Activated CD4-positive, CD25-positive, alpha-beta regulatory T cell (primary cell): ENCODE measurements around the gene HSD3B7.
"Not testable (repeated sequence)": the region's sequence is repeated elsewhere in the genome, so short reads cannot be mapped to it uniquely, and the experiment has no call there.

Experiments
- DNase-seq, 4 experiments: peaks; one replicate each; lab custom pipeline; 2025; lab: John Stamatoyannopoulos, UW

The HSD3B7 gene

GRCh38 chr16:31002250-31002700 is 17.3 kb downstream of the HSD3B7 start:
- DNase-seq: no peak

GRCh38 chr16:31002862-31003341 is 17.9 kb downstream of the HSD3B7 start:
- no peak for DNase-seq

GRCh38 chr16:31003744-31004143 is 18.7 kb downstream of the HSD3B7 start:
- no peak for DNase-seq

- DNase-seq: no peak
These were observed 19.7 kb downstream of the HSD3B7 start for GRCh38 chr16:31004658-31005057.

GRCh38 chr16:31005350-31006085 is 20.5 kb downstream of the HSD3B7 start:
- no peak for DNase-seq

GRCh38 chr16:31006086-31006385 is 21.0 kb downstream of the HSD3B7 start:
- DNase-seq: no peak

- DNase-seq: no peak
These were observed 21.6 kb downstream of the HSD3B7 start for GRCh38 chr16:31006589-31006988.

- DNase-seq: no peak
These were observed 22.7 kb downstream of the HSD3B7 start for GRCh38 chr16:31007684-31008083.

GRCh38 chr16:31008149-31008548 is 23.1 kb downstream of the HSD3B7 start:
- DNase-seq: no peak

DNA sequence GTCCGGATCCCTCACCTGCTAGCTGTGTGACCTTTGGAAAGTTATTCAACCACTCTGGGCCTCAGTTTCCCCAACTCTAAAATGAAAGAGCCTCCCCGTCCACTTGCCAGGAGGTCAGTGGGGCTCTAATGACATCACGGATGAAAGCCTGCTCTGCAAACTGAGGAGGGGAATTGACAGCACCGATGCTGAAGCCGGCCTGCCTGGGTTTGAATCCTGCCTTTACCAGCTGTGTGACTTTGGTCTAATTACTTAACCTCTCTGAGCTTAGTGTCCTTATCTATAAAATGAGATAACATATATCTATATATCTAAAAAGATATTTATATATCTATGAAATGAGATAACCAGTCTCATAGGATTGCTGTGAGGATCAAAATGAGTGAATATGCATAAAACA is 23.5 kb downstream of the HSD3B7 start:
- DNase-seq: no peak

DNA sequence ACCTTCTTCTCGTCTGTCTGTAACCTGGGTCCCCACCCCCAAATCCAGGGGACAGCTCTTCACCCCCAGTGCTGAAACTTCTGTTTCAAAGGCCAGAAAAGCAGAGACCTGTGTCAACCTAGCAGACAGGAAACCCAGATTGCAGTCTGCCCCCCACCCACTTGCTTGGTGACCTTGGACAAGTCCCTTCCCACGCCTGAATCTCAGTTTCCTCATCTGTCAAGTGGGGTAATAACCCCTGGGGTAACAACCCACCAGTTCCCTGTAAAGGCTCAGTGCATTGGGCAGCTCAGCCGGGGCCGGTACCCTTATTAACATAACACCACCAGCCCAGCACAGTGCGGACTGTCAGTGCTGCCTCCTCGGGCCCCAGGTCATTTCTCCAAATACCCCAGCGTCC is 24.1 kb downstream of the HSD3B7 start:
- no peak for DNase-seq

DNA sequence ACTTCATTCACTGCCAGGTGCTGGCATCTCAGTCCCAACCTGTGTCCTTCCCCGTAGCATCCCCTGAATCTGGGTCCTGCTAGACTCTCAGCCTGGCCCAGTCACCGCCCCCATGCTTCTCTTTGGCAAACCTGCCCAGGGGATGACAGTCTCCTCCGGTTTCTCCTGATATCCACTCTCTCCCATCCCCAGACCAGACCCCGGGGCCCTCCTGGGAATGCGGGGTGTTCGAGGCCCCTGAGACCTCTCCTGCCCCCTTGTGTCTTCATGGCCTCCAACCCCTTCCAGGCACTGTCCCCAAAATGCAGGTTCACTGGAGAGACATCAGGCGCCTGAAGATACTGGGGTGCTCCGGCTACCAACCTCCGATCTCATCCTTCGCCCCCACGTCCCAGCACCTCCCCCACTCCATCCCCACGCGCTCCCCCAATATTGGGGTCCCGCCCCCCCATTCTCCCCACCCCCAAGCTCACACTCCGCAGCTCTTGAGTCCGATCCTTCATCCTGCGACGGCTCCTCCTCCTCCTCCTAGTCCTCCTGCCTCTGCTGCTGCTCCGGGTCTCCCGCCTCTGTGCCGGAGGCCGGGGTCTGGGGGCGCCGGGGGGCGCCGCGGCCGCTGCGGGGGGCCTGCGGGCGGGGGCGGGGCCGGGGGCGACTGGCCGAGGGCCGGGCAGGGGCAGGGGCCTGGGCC is 25.0 kb downstream of the HSD3B7 start:
- no peak for DNase-seq

DNA sequence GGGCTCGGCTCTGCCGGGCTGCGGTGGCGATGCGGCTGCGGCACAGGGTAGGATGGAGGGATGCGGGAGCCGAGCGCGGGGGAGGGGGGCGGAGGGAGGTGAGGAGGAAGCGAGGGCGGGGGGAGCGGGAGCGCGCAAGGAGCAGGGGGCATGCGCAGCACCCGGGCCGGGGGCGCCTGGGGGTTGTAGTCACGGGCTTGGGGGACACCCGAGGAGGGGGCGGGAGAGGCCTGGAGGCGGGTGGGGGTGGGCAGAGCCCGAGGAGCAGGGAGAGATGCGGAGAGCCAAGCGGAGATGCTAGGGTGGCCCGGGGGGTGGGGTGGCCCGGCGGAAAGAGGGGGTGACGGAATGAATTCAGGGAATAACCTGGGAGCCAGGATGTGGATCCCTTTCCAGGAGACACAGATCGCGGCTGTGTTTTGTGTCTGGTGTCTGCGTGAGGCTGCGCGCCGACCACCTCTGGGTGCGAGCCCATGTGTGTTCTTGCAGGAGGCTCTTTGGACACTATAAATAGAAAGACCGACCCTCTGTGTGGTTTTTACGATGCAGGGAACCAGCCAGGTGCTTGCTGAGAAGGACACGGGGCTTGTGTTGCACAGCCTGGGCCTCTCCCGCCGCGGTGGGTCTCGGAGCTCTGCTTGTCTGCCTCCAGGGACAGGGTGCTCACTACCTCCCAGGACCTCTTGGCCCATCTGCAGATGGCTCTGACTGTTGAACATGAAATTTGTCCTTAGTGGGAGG is 25.7 kb downstream of the HSD3B7 start, which contains the start of gene STX1B:
Gene STX1B (minus strand): TSS at position 54 of the 741 bp plus-strand sequence. CDS start 242 bp downstream, outside the sequence.
- peak in 3 of 4 experiments; percentile 6 to 48 (median 40) for DNase-seq

GRCh38 chr16:31011815-31012214 is 26.8 kb downstream of the HSD3B7 start:
- not testable (repeated sequence) for DNase-seq

DNA sequence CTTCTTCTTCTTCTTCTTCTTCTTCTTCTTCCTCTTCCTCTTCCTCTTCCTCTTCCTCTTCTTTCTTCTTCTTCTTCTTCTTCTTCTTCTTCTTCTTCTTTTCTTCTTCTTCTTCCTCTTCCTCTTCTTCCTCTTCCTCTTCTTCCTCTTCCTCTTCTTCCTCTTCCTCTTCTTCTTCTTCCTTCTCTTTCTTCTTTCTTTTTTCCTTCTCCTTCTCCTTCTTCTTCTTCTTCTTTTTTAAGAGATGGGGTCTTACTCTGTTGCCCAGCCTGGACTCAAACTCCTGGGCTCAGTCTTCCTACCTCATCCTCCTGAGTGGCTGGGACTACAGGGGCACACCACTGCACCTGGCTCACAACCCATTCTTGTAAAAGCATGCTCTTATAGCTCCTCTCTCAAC is 28.3 kb downstream of the HSD3B7 start:
- not testable (repeated sequence) for DNase-seq

- no peak for DNase-seq
These were observed 31.0 kb downstream of the HSD3B7 start for GRCh38 chr16:31016018-31016417.

DNA sequence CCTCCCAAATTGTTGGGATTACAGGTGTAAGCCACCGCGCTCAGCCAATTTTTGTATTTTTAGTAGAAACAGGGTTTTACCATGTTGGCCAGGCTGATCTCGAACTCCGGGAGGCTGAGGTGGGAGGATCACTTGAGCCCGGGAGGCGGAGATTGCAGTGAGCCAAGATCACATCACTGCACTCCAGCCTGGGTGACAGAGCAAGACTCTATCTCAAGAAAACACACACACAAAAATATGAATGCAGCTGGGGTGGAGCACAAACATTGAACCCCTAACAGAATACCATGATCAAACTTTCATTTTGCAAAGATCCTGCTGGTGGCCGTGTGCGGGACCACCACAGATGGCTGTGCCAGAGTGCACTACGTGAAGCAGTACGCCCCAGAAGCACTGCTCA is 32.7 kb downstream of the HSD3B7 start:
- DNase-seq: not testable (repeated sequence)

GRCh38 chr16:31020536-31020935 is 35.5 kb downstream of the HSD3B7 start:
- DNase-seq: no peak

- no peak for DNase-seq
These were observed 37.7 kb downstream of the HSD3B7 start for GRCh38 chr16:31022544-31023251.

GRCh38 chr16:31023252-31023602 is 38.2 kb downstream of the HSD3B7 start:
- DNase-seq: no peak

DNA sequence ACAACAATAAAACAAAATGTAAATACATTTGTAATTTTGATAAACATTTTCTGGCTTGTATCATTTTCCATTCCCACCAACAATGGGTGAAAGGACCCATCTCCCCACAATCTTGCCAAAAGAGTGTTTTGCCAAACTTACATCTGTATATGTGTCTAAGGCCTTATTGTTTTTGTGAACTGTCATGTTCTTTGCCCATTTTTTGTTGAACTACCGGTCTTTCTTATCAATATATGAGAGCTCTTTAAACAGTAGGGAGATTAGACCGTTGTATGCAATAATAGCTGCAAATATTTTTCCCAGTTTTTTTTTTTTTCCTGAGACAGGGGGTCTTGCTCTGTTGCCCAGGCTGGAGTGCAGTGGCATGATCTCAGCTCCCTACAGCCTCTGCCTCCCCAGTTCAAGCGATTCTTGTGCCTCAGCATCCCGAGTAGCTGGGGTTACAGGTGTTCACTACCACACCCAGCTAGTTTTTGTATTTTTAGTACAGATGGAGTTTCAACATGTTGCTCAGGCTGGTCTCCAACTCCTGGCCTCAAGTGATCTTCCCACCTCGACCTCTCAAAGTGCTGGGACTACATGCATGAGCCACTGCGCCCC is 38.7 kb downstream of the HSD3B7 start:
- no peak for DNase-seq

DNA sequence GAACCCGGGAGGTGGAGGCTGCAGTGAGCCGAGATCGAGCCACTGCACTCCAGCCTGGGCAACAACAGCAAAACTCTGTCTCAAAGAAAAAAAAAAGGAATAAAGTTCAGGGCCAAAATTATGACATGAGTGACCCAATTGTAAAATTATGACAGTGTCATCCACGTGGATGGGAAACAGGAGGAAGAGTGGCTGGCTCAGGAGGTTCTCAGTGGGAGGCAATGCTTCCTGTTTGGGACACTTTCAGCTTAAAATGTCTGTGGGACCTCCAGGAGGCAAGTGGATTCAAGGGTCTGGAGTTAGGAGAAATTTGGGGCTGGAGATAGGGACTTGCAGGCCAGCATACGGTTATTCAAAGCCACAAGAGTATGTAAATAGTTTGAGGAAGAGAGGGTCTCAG is 40.3 kb downstream of the HSD3B7 start:
- DNase-seq: no peak
